Measurements from ENCODE around the gene RFX7. TPM values are rescaled to one million over a fixed set of nuclear protein-coding genes. Genes with fewer than 3 reads are reported as not detected.

Gene RFX7
- total and polyA plus RNA-seq, 2 of the 4 experiments (the other 2 are of a cell fraction) = 4.1 to 10.6 TPM

GRCh38 chr15:56208641-56209155 lies 35.0 kb downstream of the RFX7 start:
- H4K5ac ChIP-seq (ENCODE audit: low read depth, low read length) = no peak overlapping the region
- H3K79me1 ChIP-seq (ENCODE audit: low read depth in 1 of 2, low read length in 2 of 2) = peaks cover 15 to 42% of the 10 kb centered on the region in 2 experiments
- no peak overlapping the region for H2AK5ac ChIP-seq (ENCODE audit: low read depth, low read length)
- 0 out of 2 replicates have a peak, but pooled peaks cover 2% of the 10 kb centered on the region for H3K9me3 ChIP-seq (ENCODE audit: control insufficient read depth, insufficient read depth, low read length)
- no peak overlapping the region for H3K56ac ChIP-seq (ENCODE audit: extremely low read depth, insufficient read depth, low read length)
- H3K9ac ChIP-seq (ENCODE audit: low read depth, low read length) = no peak overlapping the region
- no CpG with 5 or more reads among the region's 1 CpG for whole genome bisulfite sequencing, 2 experiments (ENCODE audit: extremely low coverage in 2 of 2, insufficient read length in 1 of 2)
- H3K4me1 ChIP-seq (ENCODE audit: control insufficient read depth, insufficient read depth, low read length) = peaks cover 7% of the 10 kb centered on the region
- H3K27me3 ChIP-seq (ENCODE audit: control insufficient read depth, insufficient read depth, low read length) = no peaks in the 10 kb centered on the region
- dilution Hi-C loops (cut with HindIII; ENCODE audit: low sequenced_read_pairs, unreplicated experiment) = no loop called here
- no peak overlapping the region for H2AK9ac ChIP-seq (replicated peaks; ENCODE audit: low read depth, low read length, poor library complexity)
- in situ Hi-C loops (cut with MboI; ENCODE audit: low sequenced_read_pairs) = no loop called here
- no peak overlapping the region for H3K4ac ChIP-seq (ENCODE audit: low read depth, low read length)
- peak overlapping the region; percentile 46; the same call in 1 of the 2 replicates for H3K4me2 ChIP-seq (ENCODE audit: low read depth, low read length)
- no peak overlapping the region for H2BK5ac ChIP-seq (ENCODE audit: low read depth, low read length, poor library complexity, severe bottlenecking)
- H2BK15ac ChIP-seq (ENCODE audit: low read depth, low read length) = no peak overlapping the region
- ChIA-PET CTCF (no interaction called here), POLR2A (ENCODE audit: unreplicated experiment) (no interaction called here)
- no TSS peak for BruUV-seq (replicated peaks)
- H2AFZ ChIP-seq (replicated peaks; ENCODE audit: low read length, poor library complexity) = no peak overlapping the region
- H3K23ac ChIP-seq (ENCODE audit: low read depth, low read length) = no peak overlapping the region
- H3K14ac ChIP-seq (replicated peaks; ENCODE audit: low read depth, low read length) = no peak overlapping the region
- H3K9me1 ChIP-seq (ENCODE audit: insufficient read depth, low read length) = peaks cover 5% of the 10 kb centered on the region
- peaks cover 26% of the 10 kb centered on the region for H4K20me1 ChIP-seq (ENCODE audit: insufficient read depth, low read length)
- ATAC-seq (ENCODE audit: low read depth) = no peak
- H4K91ac ChIP-seq (ENCODE audit: insufficient read depth, low read depth, low read length) = no peak overlapping the region
- no peak overlapping the region for H2BK120ac ChIP-seq (ENCODE audit: low read depth, low read length)
- no peaks in the 10 kb centered on the region for H3K36me3 ChIP-seq (ENCODE audit: control insufficient read depth, insufficient read depth, low read length)
- no peak overlapping the region for H4K8ac ChIP-seq (ENCODE audit: low read depth in 2 of 2, low read length in 2 of 2)
- no peak overlapping the region for H3K4me3 ChIP-seq (ENCODE audit: insufficient read depth, low read depth, low read length)
- DNase-seq = peak; percentile 23
- H2BK20ac ChIP-seq (ENCODE audit: low read depth, low read length) = no peak overlapping the region
- H3K27ac ChIP-seq (ENCODE audit: insufficient read depth, low read length) = no peak overlapping the region
- intact Hi-C loops (cut with micrococcal nuclease) = loop anchor here (2.0 kb wide), 1 partner anchor 32 kb away; no protein-coding TSS in a partner anchor
- 0 out of 2 replicates have a peak overlapping the region, but pooled peaks have one; percentile 29 for H3K18ac ChIP-seq (ENCODE audit: low read depth, low read length)
- no peak for TF ChIP-seq POLR2A (IDR thresholded peaks at IDR 0.05; ENCODE audit: low read depth, low read length)
- no peak for TF ChIP-seq ELK1 (IDR thresholded peaks at IDR 0.05; ENCODE audit: borderline replicate concordance, low read depth, low read length)
- no peak for TF ChIP-seq RCOR1 (IDR thresholded peaks at IDR 0.05; ENCODE audit: insufficient replicate concordance, low read length)
- TF ChIP-seq SMC3 (IDR thresholded peaks at IDR 0.05; ENCODE audit: low read depth, low read length) = no peak
- TF ChIP-seq CEBPB (IDR thresholded peaks at IDR 0.05; ENCODE audit: low read depth, low read length) = no peak
- no peak for TF ChIP-seq MAZ (IDR thresholded peaks at IDR 0.05; ENCODE audit: borderline replicate concordance, low read depth, low read length)
- no peak for TF ChIP-seq RFX5 (IDR thresholded peaks at IDR 0.05; ENCODE audit: low read depth, low read length)
- TF ChIP-seq MXI1 (IDR thresholded peaks at IDR 0.05; ENCODE audit: borderline replicate concordance, low read depth, low read length) = no peak
